ENCODE results near the gene LHPP.

LHPP gene

DNA sequence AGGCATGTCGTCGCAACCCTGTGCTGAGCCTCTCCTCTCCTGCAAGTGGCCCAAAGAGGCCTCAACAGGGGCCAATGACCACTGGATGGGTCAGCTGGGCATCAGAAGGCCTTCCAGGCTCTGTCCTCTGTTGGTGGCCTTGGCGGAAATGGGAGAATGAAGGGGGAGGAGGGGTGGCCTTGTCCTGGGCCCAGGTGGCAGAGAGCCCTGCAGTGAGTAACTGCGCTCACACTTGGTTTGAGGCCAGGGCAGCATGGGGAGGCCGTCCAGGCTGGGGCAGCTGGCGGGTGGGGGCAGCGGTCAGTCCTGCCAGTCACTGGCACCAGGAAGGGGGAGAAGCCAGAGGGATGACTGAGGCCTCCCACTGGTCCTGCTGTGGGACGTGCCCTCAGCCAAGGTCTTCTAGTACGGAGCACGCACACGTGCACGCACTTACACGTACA is 59.8 kb downstream of the LHPP start:
- DNase-seq = no peak
- ATAC-seq = no peak

DNA sequence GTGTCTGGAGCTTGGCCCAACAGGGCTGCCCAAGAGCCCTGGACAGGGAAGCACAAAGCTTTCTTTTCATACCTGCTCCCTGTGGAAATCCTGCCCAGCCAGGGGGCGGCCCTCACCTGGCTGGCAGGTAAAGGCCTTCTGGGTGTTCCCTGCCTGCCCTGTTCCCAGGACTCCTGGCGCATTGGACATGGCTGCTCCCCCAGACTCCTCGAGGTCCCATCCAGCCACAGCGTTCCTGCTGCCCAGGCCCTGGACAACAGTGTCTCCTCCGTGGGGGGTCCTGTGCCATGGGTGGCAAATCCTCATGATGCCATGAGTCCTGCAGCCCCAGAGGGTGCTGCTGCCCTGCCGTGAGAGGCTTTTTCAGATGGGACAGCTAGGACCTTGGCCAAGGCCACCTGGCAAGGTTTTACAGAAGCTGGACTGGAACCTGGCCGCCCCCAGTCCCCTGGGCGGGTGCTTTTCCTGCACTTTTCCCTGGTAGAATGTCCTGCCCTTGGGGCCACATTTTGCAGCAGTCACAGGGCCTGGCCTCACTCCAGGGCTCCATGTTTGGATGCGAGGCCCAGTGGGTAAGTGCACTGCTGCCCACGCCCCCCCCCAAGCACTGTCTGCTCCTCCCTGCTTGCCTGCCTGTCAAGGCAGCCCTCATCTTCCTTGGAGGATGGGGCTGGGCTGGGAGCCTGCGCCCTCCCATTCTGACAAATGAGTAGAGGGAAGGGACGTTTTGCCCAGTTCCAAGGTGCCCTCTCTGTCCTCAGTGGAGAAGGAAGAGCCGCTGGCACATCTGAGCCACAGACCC is 60.7 kb downstream of the LHPP start:
- DNase-seq = no peak
- ATAC-seq = no peak

DNA sequence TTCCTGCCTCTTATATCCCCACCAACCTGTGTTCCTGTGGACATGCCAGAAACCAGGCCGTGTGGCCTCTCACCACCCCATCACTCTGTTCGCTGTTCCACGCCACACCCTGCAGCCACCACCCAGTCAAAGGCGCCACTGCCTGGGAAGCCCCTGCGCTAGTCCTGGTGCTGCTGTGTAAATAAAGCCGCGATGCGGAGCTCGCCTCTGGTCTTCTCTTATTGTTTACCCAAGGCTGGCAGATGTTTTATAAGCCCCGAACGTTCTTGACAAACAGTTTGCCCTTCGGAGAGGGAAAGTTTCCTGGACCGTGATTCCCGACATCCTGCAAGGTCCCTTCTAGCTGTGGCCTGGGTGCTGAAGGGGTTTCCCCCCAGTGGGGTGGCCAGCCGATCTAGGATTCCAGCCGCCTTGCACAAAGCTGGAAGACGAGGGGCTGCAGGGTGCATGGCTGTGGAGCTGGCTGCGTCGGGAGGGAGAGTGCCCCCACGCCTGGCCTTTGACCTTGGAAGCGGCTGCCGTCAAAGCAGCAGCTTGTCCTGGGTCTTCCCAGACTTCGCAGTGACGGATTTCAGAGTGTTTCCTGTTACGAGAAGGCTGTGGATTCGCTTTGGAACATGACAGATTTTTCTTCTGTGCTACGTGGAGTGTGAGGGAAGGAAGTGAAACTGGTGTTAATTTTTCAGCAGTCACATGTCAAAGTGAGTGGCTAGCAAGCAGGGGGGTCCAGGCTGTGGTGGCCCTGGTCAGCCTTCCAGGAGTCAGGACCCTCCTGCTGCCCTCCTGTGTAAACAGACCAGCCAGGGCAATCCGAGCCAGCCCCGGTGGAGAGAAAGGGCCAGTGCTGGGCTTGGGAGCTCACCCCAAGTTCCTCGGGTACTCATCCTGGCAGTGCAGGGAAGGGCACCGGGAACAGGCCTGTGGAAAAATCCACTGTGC is 61.6 kb downstream of the LHPP start:
- ATAC-seq = no peak
- no peak for DNase-seq

DNA sequence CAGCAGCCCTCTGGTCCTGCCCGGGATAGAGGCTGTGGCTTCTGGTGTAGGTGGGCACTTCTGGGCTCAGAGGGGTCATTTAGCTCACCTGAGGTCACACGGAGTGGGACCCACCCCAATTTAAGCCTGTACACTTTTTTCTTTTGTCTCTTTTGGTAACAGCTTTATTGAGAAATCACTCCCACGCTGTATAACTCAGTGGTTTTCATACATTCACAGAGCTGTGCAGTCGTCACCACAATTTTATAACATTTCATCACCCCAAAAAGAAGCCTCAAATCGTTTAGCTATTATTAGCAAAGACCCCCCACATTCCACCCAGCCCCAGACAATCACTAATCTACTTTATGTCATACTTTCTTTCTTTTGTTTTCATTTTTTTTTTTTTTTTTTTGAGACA is 62.3 kb downstream of the LHPP start:
- no peak for DNase-seq
- ATAC-seq = no peak

DNA sequence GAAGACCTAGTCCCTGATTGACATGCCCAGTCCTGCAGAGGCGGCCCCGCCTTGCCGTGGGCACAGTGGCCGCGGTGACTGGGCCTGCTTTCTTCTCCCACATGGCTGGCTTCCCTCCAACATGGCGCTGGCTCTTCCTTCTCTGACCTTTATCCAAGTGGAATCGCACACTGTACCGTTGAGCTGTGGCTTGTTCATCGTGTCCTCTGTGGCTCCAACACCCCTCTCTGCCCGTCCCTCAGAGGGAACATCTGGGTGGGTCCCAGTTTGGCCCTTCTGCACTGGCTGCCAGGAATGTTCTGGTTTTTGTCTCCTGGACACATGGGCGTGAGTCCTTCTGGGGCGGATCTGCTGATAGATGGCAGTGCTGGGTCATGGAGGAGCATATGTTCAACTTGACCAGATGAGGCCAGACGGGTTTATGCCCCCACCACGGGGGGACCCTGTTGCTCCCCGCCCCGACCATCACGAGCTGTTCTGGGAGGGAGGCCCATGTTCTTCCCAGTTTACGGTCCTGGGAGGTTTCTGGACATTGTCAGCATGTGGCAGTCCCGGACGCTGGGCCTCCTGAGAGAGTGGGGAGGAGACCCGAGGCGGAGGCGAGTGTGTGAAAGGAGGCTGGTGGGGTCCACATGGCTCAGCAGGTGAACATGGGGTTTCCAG is 63.5 kb downstream of the LHPP start:
- DNase-seq (peak; percentile 1), ATAC-seq (no peak)

DNA sequence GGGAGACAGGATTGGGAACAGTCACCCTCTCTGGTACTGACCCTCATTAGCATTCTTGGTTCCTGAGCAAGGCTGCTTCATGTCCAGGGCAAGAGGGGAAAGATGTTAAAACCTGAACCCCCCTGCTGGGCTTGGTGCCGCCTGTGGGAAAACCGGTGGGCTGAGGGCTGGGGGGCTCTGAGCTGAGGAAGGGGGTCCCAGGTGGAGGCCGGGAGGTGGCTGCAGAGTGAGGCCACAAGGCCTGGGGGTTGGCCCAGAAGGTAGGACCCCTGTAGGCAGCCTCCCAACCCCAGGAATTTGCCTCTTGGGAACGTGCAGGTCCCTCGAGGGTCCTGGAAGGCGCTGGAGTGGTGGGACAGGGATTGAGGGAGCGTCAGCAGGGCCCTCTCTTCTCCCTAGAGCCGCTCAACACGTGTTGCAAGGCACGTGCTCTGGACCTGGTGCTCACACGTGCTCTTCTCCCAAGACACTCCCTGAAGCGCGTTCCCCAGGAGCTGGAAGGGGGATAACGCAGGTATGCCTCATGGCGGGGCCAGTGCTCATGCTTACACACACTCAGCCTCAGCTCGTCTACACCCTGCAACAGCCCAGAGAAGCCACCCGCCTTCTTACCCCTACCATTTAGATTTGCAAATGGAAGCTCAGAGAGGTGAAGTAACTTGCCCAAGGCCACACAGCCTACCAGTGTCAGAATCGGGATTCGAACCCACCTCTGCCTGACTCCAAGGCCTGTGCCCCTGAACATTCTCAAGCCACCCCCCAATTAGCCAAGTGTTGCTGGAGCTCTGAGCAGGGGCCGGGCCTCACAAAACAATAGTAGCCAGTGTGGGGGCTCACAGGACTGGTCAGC is 64.4 kb downstream of the LHPP start:
- no peak for ATAC-seq
- peak; percentile 1 for DNase-seq

DNA sequence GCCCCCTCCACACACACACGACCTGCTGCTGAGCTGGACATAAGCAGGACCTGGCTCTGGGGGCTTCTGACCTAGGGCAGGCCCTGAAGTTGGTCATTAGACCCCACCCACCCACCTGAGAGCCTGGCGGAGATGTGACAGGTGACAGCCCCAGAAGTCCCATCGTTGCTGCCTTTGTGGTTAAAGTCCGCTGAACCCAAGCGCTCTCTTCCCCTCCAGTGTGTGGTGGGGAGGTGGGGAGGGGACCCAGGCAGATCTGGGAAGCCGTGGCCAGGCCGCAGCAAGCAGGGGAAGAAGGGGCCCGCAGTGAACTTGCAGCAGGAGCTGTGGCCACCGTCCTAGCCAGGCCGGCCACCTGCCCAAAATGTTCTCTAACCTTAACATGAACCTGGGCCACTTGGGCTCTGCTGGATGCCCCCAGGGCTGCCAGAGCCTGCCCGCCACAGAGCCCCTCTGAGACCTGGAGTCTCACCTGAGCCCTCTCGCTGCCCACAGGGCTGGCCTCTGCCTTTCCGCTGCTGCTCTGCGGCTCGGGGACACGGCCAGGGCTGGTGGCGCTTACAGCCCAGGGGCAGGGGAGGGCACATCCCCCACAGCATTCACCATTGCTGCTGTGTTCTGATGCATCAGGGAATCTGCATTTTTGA is 65.1 kb downstream of the LHPP start:
- no peak for ATAC-seq
- peak; percentile 1 for DNase-seq

DNA sequence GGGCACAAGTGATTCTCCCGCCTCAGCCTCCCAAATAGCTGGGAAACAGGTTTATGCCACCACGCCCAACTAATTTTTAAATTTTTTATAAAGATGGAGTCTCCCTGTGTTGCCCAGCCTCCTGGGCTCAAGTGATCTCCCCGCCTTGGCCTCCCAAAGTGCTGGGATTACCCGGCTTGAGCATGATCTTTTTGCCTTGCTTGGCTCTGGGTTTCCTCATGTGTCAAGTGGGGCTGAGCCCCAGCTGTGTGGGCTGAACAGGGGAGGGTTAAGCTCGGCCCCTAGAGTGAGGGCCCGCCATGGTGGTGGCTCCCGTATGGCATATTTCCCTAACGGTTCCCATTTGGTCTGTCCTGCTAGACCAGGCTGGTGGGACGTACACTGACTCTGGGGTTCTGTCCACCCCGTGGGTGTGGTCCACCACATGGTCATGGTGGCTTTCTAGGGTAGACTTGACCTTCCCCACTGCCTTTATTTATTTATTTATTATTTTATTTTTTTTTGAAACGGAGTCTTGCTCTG is 66.3 kb downstream of the LHPP start:
- DNase-seq = no peak
- ATAC-seq = no peak

DNA sequence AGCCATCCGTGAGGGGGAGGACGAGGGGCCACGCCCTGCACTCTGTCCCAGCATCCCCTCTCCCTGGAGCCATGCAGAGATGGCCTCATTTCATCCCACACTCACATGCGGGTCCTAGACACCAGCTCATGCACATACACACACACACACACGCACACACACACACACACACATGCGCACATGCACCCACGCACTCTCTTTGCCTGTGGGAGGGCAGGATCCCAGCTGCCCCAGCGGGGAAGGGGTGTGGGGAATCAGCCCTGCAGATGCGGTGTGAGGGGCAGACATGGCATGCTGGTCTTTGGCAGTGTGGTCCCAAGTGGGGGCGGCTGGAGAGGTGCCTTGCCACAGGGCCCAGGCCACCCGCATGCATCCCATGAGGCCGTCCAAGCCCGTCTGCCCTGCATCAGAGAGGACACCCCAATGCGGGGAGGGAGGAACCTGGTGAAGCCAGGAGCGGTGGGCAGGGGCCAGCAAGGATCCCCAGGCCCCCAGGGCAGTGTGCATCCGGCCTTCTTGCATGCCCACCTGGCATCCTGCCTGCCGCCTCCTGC is 68.1 kb downstream of the LHPP start:
- DNase-seq = no peak
- ATAC-seq = peak; percentile 12

DNA sequence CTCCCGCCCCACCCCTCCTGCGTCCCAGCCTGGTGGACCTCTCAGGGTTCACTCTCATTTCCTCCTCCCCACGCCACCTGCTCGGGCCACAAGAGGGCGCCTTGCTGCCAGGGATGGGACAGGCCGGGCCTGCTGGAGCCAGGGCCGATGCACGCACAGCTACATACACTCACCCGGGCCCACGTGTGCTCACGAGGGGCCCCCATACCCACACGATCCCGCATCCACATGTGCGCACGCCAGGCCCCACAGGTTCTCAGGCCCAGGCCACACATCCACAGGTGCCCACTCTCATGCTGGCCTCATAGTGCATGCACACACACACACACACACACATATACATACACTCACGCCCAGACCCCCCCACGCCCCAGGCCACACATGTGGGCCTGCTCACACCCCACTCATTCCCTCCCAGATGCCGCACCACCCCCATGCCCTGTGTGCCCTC is 68.6 kb downstream of the LHPP start:
- DNase-seq (peak; percentile 90), ATAC-seq (peak; percentile 91)

DNA sequence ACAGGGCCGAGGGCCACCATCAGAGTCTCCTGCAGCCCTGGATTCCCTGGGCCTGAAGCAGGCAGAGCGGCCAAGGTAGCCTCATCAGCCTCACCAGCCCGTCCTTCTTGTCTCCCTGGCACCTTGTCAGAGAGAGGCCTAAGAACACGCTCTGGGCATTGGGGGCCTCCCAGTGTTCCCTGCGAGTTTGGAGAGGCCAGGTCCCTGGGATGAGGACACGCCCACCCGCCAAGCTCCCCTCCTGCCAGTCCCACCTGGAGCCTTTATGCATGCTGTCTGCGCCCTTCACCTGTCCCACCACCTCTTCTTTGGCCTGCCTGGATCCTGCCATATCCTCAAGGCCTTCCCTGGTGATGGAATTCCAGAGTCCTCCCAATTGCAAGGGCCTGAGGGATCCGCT is 69.2 kb downstream of the LHPP start:
- ATAC-seq (no peak), DNase-seq (no peak)

DNA sequence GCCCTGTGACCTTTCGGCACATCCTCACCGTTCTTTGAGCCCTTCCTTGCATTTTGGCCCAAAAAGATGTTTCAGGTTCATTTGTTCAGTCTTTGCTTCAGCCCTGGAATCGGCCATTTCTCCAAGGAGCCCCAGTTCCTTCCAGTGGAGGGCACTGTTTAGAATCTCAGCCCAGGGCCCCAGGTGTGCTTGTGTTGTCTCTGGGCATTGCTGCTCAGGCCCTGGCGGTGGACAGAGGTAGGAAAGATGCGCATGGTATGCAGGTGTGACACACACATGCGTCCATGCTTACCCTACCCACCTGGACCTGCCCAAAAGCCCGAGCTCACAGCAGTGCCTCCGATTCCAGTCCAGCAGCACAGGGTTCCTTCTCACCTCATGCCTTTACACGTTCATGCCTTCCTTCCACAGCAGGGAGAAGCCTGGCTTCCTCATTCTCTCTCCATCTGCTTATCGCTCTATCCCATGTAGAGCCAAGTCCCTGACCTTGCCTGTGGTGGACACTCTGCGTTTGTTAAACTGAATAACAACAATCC is 70.6 kb downstream of the LHPP start:
- DNase-seq = no peak
- ATAC-seq = no peak

DNA sequence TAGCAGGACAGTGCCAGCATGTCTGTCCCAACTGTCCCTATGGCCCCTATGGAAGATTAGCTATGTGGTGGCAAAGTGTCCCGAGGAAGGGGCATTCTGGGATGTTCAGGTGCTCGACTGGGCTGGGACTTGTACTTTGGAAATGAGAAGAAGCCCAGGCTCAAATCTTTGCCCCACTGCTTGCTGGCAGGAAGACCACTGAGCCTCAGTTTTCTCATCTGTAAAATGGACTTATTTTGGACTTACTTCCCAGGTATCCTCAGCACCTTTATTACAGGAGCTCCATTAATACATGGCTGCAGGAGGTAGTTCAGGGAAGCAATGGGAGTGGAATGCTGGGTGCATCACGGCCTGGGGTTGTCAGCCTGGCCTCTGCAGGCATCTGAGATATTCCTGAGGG is 71.2 kb downstream of the LHPP start:
- DNase-seq (no peak), ATAC-seq (no peak)

DNA sequence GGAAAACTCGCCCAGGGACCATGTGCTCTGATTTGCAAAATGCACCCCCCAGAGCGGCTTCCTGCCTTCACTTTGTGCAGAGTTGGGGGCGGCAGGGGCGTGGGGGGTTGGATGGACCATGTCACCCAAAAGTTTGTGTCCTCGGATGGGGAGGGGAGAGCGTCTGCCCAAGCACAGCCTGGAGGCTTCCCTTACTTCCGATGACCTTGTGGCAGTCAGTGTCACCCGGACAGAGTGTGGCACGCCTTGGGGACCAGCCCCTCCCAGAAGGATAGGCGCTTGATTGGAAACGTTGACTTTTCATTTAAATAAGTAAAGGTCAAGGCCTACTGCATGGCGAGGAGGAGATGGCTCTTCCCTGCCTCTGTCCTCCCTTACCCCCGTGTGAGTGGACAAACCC is 71.6 kb downstream of the LHPP start:
- DNase-seq = no peak
- no peak for ATAC-seq

DNA sequence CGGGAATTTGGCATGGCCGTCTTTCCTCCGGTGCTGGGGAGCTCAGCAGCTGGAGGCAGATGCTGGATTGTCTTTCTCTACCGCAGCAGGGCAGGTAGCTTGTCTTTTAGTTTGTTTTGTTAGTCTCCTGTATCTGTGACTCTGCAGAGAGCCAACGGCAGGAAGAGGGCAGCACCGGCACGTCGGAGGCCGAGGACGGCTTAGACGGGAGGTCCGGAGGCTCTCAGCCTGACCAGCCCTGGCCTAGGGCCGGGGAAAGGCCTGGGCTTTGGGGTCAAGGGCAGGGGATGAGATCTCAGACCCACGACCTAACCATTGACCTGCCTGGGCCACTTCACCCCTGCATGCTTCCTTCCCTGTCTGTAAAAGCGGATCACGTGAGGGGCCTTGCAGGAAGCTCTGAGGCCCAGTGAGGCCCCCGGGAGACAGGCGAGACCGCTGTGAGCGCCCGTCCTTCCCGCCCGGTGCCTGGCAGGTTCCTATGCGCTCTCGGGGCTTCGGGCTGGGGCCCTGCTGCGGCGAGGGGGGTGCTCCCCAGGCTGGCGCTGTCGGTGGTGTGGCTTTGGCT is 72.7 kb downstream of the LHPP start:
- ATAC-seq (no peak), DNase-seq (peak; percentile 32)

DNA sequence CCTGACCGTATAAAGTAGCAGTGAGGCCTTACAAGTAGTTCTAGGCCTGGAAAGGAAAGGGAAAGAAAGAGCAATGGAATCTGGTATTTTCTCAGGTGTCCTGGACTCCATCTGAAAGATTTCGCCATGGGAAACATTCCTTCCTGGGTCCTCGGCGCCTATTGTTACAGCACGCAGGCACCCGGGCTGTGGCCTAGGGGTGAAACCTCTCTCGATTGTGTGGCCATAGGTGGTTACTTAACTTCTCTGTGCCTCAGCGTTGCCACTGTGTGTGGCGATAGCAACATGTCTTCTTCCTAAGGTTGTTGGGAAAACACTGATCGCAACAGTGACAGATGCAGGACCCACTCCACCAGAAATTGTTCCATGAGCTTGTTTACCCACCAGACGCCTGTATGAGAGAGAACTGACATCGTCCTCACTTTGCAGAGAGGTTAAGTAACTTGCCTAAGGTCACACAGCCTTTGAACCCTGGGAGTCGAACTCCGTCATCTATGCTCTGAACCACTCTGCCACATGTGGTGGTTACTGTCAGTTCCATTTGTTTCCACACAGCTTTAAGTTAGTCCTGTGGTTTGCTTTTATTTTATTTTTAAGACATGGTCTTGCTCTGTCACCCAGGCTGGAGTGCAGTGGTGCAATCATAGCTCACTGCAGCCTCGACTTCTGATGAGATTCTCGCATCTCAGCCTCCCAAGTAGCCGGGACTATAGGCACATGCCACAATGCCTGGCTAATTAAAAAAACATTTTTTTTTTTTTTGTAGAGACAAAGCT is 73.4 kb downstream of the LHPP start:
- ATAC-seq (no peak), DNase-seq (no peak)

DNA sequence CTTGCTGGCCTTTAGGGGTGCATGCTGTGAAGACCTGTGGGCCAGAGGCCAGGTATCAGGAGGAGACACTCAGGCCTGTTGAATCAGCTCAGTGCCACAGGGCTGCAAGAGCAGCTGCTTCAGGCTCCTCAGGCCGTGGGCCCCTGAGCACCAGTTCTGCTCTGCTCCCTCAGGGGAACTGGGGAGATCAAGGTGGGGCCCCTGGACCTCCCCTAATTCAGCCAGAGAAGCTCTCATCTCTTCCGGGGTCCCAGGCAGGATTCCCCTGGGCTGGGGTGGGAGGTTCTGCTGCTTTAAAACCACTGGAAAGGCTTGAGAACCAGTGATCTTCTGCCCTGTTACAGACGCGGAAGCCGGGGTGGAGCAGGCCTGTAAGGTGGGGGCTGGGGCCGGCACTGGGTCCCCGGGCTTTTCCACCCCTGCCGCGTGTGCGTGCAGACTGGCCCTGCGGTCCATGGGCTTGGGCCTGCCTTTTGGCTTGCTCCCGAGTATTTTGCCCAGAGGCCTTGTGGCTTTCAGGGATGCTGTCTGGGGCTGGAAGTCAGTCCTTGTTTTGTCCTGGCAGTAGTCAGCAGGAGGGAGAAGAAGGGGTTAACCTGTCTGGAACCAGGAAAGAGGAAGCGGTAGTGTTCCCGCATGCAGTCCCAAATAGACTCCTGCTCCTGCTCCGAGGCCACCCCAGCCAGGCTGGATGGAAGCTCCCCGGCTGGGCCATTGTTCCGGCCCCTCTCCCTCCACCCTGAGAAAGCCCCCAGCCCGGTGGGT is 74.3 kb downstream of the LHPP start:
- DNase-seq (no peak), ATAC-seq (no peak)

DNA sequence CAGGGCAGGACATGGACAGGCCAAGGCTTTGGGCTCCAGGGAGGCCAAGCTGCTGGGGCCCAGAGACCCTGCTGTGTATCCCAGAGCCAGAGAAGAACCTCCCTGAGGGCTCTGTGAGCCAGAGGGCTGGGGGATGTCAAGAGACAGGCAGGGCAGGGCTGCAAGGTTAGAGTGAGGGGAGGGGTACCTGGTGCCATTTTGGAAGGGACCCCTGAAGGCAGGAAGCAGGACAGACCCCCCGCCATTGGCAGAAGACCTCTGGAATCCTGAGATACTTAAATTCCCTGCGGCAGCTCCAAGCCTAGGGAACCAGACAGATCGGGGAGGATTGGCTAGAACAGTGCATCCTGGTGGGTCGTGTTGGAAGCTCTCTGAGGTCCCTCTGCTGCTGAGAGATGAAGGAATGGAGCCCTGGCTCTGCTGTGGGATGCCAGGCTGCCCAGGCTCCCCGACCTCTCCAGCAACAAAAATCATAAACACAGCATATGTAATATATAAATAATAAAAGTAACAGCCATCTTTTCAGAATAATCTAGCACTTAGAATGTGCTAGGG is 75.0 kb downstream of the LHPP start:
- DNase-seq (no peak), ATAC-seq (no peak)
